HepG2 (cell line): ENCODE measurements around the gene WEE1. TPM values are rescaled to one million over a fixed set of nuclear protein-coding genes. Genes with fewer than 3 reads are reported as not detected.

Experiments used
- ATAC-seq: fragments of 200-7000 bp; cut with Tn5 transposase; 3 replicates; pipeline ENCODE4 v1.9.1; 2020; ENCODE audit warnings: mild to moderate bottlenecking, moderate library complexity
- BruUV-seq: library from RNA; stranded (reverse); fragments of 400-500 nt; replicated peaks from 2 replicates; lab custom pipeline; 2021; lab: Mats Ljungman, UMichigan
- CTCF ChIA-PET: fragments of 300-600 bp; formaldehyde crosslinking; extraction: SDS; loops from one replicate; lab custom pipeline; 2021; ENCODE audit warnings: low total read pairs, inconsistent platforms, low intra/inter-chr PET ratio; lab: Yijun Ruan, JAX
- POLR2A ChIA-PET: fragments of 350-600 bp; sonication (Branson Sonifier 250); formaldehyde crosslinking; loops from one replicate; lab custom pipeline; 2020; ENCODE audit warnings: antibody characterized with exemption, inconsistent platforms; lab: Yijun Ruan, JAX
- DNase-seq: peaks from one replicate; pipeline ENCODE4 v3.0.0-alpha.2; 2015; ENCODE audit warnings: low spot score
- FAIRE-seq: peaks from 3 replicates; lab custom pipeline; 2011; peaks lifted over from hg19 to GRCh38; lab: Jason Lieb, UNC
- H2AFZ ChIP-seq: one replicate; pipeline ENCODE4 v1.6.1; 2011; ENCODE audit warnings: low read length, inconsistent platforms
- H3K27ac ChIP-seq: fragments of 300-600 bp; 3 replicates; pipeline ENCODE4 v1.8.0; 2011; ENCODE audit warnings: mixed run types, mild to moderate bottlenecking, mixed read lengths, low read length, inconsistent platforms; ENCODE audit not compliant: insufficient read depth; ENCODE audit errors: extremely low read length
- H3K27me3 ChIP-seq, 2 experiments: fragments of 200-600 bp in 1 of 2; 2 replicates in 1 of 2; 3 replicates in 1 of 2; pipeline versions ENCODE4 v1.6.0 to v1.8.0; 2011; ENCODE audit warnings: low read length in 2 of 2, mild to moderate bottlenecking in 2 of 2, moderate library complexity in 2 of 2, inconsistent platforms in 1 of 2; ENCODE audit not compliant: insufficient read depth in 2 of 2, control insufficient read depth in 1 of 2
- H3K36me3 ChIP-seq, 2 experiments: fragments of 200-600 bp in 1 of 2; replicated peaks in 1 of 2; 2 replicates in 1 of 2; 3 replicates in 1 of 2; pipeline versions ENCODE4 v1.5.1 to v1.8.0; 2011; ENCODE audit warnings: low read length in 2 of 2, inconsistent platforms in 1 of 2; ENCODE audit not compliant: insufficient read depth in 2 of 2, control insufficient read depth in 1 of 2
- H3K4me1 ChIP-seq: 2 replicates; pipeline ENCODE4 v1.5.1; 2012; ENCODE audit warnings: low read length, inconsistent platforms; ENCODE audit not compliant: insufficient read depth
- H3K4me2 ChIP-seq: 2 replicates; pipeline ENCODE4 v1.6.0; 2011; ENCODE audit warnings: low read depth, low read length, inconsistent platforms
- H3K4me3 ChIP-seq, 3 experiments: fragments of 200-600 bp in 1 of 3; sonication (generic), shearing (Covaris generic) in 1 of 3; replicated peaks in 1 of 3; 2 replicates each; pipeline ENCODE4 v1.5.1; 2011 to 2016; ENCODE audit warnings: low read length in 3 of 3, inconsistent platforms in 2 of 3, low read depth in 2 of 3, mild to moderate bottlenecking in 2 of 3, control low read depth in 1 of 3, mixed read lengths in 1 of 3; ENCODE audit not compliant: insufficient read depth in 1 of 3
- H3K79me2 ChIP-seq: one replicate; pipeline ENCODE4 v1.6.1; 2011; ENCODE audit warnings: low read length, inconsistent platforms; ENCODE audit not compliant: insufficient read depth
- H3K9ac ChIP-seq: 2 replicates; pipeline ENCODE4 v1.6.0; 2011; ENCODE audit warnings: mild to moderate bottlenecking, low read depth, low read length, inconsistent platforms; ENCODE audit not compliant: insufficient read depth
- H3K9me3 ChIP-seq: 2 replicates; pipeline ENCODE4 v1.5.1; 2012; ENCODE audit warnings: mild to moderate bottlenecking, low read length
- H4K20me1 ChIP-seq: 2 replicates; pipeline ENCODE4 v1.6.0; 2011; ENCODE audit warnings: inconsistent platforms, mild to moderate bottlenecking, low read length, moderate library complexity; ENCODE audit not compliant: insufficient read depth
- BRD4 ChIP-seq: sonication (generic); formaldehyde crosslinking; IDR thresholded peaks from 2 replicates; pipeline ENCODE4 v1.4.0; 2020; ENCODE audit warnings: missing genetic modification reagents
- CBFB ChIP-seq: sonication (generic); formaldehyde crosslinking; IDR thresholded peaks from 2 replicates; pipeline ENCODE4 v1.4.0; 2020; ENCODE audit warnings: missing genetic modification reagents
- FLYWCH1 ChIP-seq: sonication (generic); formaldehyde crosslinking; IDR thresholded peaks from 2 replicates; pipeline ENCODE4 v1.8.1; 2023; ENCODE audit warnings: mild to moderate bottlenecking, missing genetic modification reagents
- IKZF1 ChIP-seq: fragments of 450-650 bp; IDR thresholded peaks from 2 replicates; pipeline ENCODE4 v1.7.1; 2016
- KLF16 ChIP-seq, 2 experiments: sonication (generic) in 1 of 2; formaldehyde crosslinking in 1 of 2; IDR thresholded peaks; 2 replicates each; pipeline versions ENCODE4 v1.6.1 to v1.8.0; 2016 to 2023; ENCODE audit warnings: missing genetic modification reagents in 2 of 2, missing compliant biosample characterization in 1 of 2
- MTF2 ChIP-seq: sonication (generic); formaldehyde crosslinking; IDR thresholded peaks from 2 replicates; pipeline ENCODE4 v1.5.0; 2020; ENCODE audit warnings: missing genetic modification reagents, borderline replicate concordance
- PAWR ChIP-seq: sonication (generic); formaldehyde crosslinking; IDR thresholded peaks from 2 replicates; pipeline ENCODE4 v1.4.0; 2020; ENCODE audit warnings: missing genetic modification reagents, mild to moderate bottlenecking, borderline replicate concordance
- PHF20 ChIP-seq: sonication (generic); formaldehyde crosslinking; IDR thresholded peaks from 2 replicates; pipeline ENCODE4 v1.5.0; 2020; ENCODE audit warnings: mild to moderate bottlenecking, missing genetic modification reagents
- SP2 ChIP-seq: sonication (generic); formaldehyde crosslinking; IDR thresholded peaks from 2 replicates; pipeline ENCODE4 v1.5.1; 2020; ENCODE audit warnings: mild to moderate bottlenecking, missing genetic modification reagents
- SP5 ChIP-seq: IDR thresholded peaks from 2 replicates; pipeline ENCODE4 v1.6.1; 2016; ENCODE audit warnings: low read depth, borderline replicate concordance
- TIGD3 ChIP-seq: sonication (generic); formaldehyde crosslinking; IDR thresholded peaks from 2 replicates; pipeline ENCODE4 v1.5.1; 2020; ENCODE audit warnings: mild to moderate bottlenecking, missing genetic modification reagents, borderline replicate concordance
- TRIM22 ChIP-seq: fragments of 450-650 bp; IDR thresholded peaks from 2 replicates; pipeline ENCODE4 v1.6.1; 2017
- ZFP62 ChIP-seq: sonication (generic); formaldehyde crosslinking; IDR thresholded peaks from 2 replicates; pipeline ENCODE4 v1.4.0; 2020; ENCODE audit warnings: missing genetic modification reagents
- ZNF17 ChIP-seq: sonication (generic); formaldehyde crosslinking; IDR thresholded peaks from 2 replicates; pipeline ENCODE4 v1.5.0; 2020; ENCODE audit warnings: mild to moderate bottlenecking, missing genetic modification reagents
- ZNF292 ChIP-seq: sonication (generic); formaldehyde crosslinking; IDR thresholded peaks from 2 replicates; pipeline ENCODE4 v1.8.1; 2022; ENCODE audit warnings: mild to moderate bottlenecking, low read depth, missing genetic modification reagents, borderline replicate concordance
- ZNF414 ChIP-seq: sonication (generic); formaldehyde crosslinking; IDR thresholded peaks from 2 replicates; pipeline ENCODE4 v1.5.0; 2020; ENCODE audit warnings: missing genetic modification reagents
- ZNF687 ChIP-seq: sonication (generic); formaldehyde crosslinking; IDR thresholded peaks from 2 replicates; pipeline ENCODE4 v1.5.1; 2020; ENCODE audit warnings: mild to moderate bottlenecking, missing genetic modification reagents, moderate library complexity
- ZNF772 ChIP-seq: sonication (generic); formaldehyde crosslinking; IDR thresholded peaks from 2 replicates; pipeline ENCODE4 v1.5.0; 2020; ENCODE audit warnings: mild to moderate bottlenecking, missing genetic modification reagents
- ZSCAN9 ChIP-seq: IDR thresholded peaks from 2 replicates; pipeline ENCODE4 v1.6.1; 2016; ENCODE audit warnings: borderline replicate concordance
- WGBS: methylation state at CpG from one replicate; pipeline ENCODE4 v1.1.6; 2017; ENCODE audit warnings: low lambda C conversion rate; 5-methylcytosine and 5-hydroxymethylcytosine counted together
- in situ Hi-C: cut with HindIII; loops from 2 replicates; pipeline ENCODE4 v1.10.0; 2017; ENCODE audit warnings: low pct_unique_long_range_greater_than_20kb; ENCODE audit not compliant: extremely low pct_ligation_motif_present
- intact Hi-C: fragments of 100-400 bp; cut with micrococcal nuclease; formaldehyde crosslinking; loops from one replicate; pipeline ENCODE4 v1.10.0; 2022; ENCODE audit not compliant: unreplicated experiment
- polyA plus RNA-seq, 8 experiments: library from polyadenylated mRNA; depleted of rRNA in 3 of 8; stranded (reverse) in 7 of 8; unstranded in 1 of 8; fragments of >200 nt; fragmentation: Illumina TruSeq in 4 of 8; extraction: Trizol in 4 of 8; gene quantifications; 2 replicates each; pipeline versions ENCODE4 v1.2.1 to v1.2.3, GENCODE V29; 2011 to 2016; ENCODE audit warnings: low read depth in 4 of 8, missing spikeins in 1 of 8, mixed read lengths in 1 of 8; ENCODE audit not compliant: insufficient read depth in 1 of 8
- total RNA-seq, 5 experiments: library from RNA; depleted of rRNA; stranded (reverse); fragments of >200 nt; fragmentation: Illumina TruSeq; extraction: Trizol; gene quantifications; 2 replicates each; pipeline ENCODE4 v1.2.3, GENCODE V29; 2016; ENCODE audit warnings: low read depth in 1 of 5

The WEE1 gene
- total and polyA plus RNA-seq, 2 of the 13 experiments (the other 11 are each of a cell fraction or from before 2014, with no cell fraction given), result 31.4 to 63.7 TPM

GRCh38 chr11:9529334-9529650, 44.2 kb upstream of the WEE1 start:
- Histone ChIP-seq H3K9me3 (no peaks in the 10 kb centered on the region), H3K4me2 (peak overlapping the region; percentile 34), H3K4me3 (no peak overlapping the region; a peak in 1 of 6 replicates), H3K4me1 (peaks cover 42% of the 10 kb centered on the region), H2AFZ (no peak overlapping the region), H3K27ac (peak overlapping the region; percentile 0), H3K36me3 (peaks cover 3 to 24% of the 10 kb centered on the region in 2 experiments; a peak in 3 of 5 replicates), H3K79me2 (no peaks in the 10 kb centered on the region), H3K27me3 (no peaks in the 10 kb centered on the region), H4K20me1 (no peaks in the 10 kb centered on the region), H3K9ac (peak overlapping the region; percentile 25; the same call in 1 of the 2 replicates)
- DNase-seq (no peak), FAIRE-seq (no peak), ATAC-seq (peak; percentile 72)
- ChIA-PET POLR2A (interaction anchor here (1.0 to 1.6 kb wide), 3 partner anchors 18 to 43 kb away, joined by 3 to 6 read pairs (median 4); no protein-coding TSS in a partner anchor), CTCF (no interaction called here)
- in situ Hi-C loops, result no loop called here
- intact Hi-C loops, result no loop called here
- WGBS, result 36% methylated on average over 2 of the region's 3 CpGs
- no TSS peak for BruUV-seq
- TF ChIP-seq CBFB (no peak), IKZF1 (no peak), BRD4 (CRISPR knock-in tag) (no peak), PHF20 (no peak), SP2 (no peak), PAWR (no peak), ZNF414 (no peak), SP5 (CRISPR knock-in tag) (peak; percentile 40; the same call in 1 of the 2 replicates), ZNF292 (CRISPR knock-in tag) (peak; percentile 49; the same call in 1 of the 2 replicates), ZNF17 (CRISPR knock-in tag) (no peak), TRIM22 (no peak), ZNF687 (CRISPR knock-in tag) (peak; percentile 48), ZFP62 (CRISPR knock-in tag) (no peak), KLF16 (CRISPR knock-in tag; IDR thresholded peaks at IDR 0.05) (no peak), ZSCAN9 (no peak), ZNF772 (CRISPR knock-in tag) (0 out of 2 replicates have a peak, but pooled peaks have one; percentile 37), MTF2 (CRISPR knock-in tag) (no peak), TIGD3 (CRISPR knock-in tag) (no peak), FLYWCH1 (CRISPR knock-in tag) (no peak)
